Esophagus muscularis mucosa (tissue), 4 donors: Measurements from ENCODE around the gene SLC12A8.

Experiments
- CTCF ChIP-seq, 3 experiments: fragments of 200-600 bp in 2 of 3; fragments of 450-650 bp in 1 of 3; sonication (generic) in 2 of 3; IDR thresholded peaks; one replicate each; pipeline ENCODE4 v1.5.1; 2017 to 2019; ENCODE audit warnings: antibody characterized with exemption in 3 of 3, mild to moderate bottlenecking in 2 of 3, moderate library complexity in 1 of 3
- EP300 ChIP-seq: sonication (generic); formaldehyde crosslinking; IDR thresholded peaks from one replicate; pipeline ENCODE4 v1.6.1; 2017; ENCODE audit warnings: antibody characterized with exemption
- POLR2A ChIP-seq: fragments of 450-650 bp; IDR thresholded peaks from one replicate; pipeline ENCODE4 v1.6.1; 2017; ENCODE audit warnings: antibody characterized with exemption, moderate library complexity, mild to moderate bottlenecking, low read depth
- POLR2AphosphoS5 ChIP-seq, 2 donors: sonication (generic); formaldehyde crosslinking; IDR thresholded peaks; one replicate each; pipeline ENCODE4 v1.6.1; 2017; ENCODE audit warnings: antibody characterized with exemption in 2 of 2

- no peak for TF ChIP-seq CTCF (IDR thresholded peaks at IDR 0.05)
- TF ChIP-seq POLR2A = no peak
- no peak for TF ChIP-seq EP300
- TF ChIP-seq POLR2AphosphoS5 (IDR thresholded peaks at IDR 0.05) = no peak
Observed at GRCh38 chr3:125165948-125166553, 46.5 kb downstream of the SLC12A8 start.
